T-helper 22 cell (primary cell): ENCODE measurements around the gene CAMSAP1.

Experiments
- DNase-seq: peaks from one replicate; pipeline ENCODE4 v3.0.0-alpha.2; 2020; ENCODE audit warnings: low read depth

The CAMSAP1 gene

DNA sequence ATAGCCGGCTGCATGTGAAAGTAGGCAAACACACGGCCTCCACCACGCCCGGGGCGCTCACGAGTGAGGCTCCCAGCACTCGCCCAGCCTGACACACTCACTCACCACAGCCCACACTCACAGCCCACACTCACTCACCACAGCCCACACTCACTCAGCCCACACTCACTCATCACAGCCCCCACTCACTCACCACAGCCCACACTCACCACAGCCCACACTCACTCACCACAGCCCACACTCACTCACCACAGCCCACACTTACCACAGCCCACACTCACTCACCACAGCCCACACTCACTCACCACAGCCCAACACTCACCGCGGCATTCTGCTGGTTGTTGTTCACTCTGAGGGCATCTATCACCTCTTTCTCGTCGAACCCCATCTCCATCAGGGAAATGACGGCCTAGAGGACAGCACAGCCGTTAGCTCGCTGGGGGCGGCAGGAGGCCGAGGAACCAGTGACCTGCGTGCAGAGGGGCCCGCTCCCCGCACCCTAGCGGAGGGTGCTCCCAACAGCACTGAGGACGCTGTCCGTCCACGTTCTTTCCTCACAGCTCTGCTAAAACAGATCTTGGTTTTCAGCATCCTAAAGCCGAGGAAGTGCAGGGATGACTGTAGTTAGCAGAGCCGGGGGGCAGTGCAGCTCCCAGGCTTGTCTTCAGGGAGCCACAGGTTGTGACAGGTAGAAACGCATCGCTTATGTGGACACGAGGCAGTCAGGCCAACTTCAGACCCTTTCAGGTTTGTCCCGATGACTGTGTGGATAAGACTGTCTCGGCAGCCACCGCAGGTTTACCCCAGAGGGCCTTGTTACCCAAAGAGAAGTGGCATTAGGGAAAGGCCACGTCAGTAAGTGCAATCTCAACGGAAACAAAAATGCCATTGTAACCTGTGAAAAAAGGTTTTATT lies 32.3 kb upstream of the CAMSAP1 start:
- peak; percentile 12 for DNase-seq

DNA sequence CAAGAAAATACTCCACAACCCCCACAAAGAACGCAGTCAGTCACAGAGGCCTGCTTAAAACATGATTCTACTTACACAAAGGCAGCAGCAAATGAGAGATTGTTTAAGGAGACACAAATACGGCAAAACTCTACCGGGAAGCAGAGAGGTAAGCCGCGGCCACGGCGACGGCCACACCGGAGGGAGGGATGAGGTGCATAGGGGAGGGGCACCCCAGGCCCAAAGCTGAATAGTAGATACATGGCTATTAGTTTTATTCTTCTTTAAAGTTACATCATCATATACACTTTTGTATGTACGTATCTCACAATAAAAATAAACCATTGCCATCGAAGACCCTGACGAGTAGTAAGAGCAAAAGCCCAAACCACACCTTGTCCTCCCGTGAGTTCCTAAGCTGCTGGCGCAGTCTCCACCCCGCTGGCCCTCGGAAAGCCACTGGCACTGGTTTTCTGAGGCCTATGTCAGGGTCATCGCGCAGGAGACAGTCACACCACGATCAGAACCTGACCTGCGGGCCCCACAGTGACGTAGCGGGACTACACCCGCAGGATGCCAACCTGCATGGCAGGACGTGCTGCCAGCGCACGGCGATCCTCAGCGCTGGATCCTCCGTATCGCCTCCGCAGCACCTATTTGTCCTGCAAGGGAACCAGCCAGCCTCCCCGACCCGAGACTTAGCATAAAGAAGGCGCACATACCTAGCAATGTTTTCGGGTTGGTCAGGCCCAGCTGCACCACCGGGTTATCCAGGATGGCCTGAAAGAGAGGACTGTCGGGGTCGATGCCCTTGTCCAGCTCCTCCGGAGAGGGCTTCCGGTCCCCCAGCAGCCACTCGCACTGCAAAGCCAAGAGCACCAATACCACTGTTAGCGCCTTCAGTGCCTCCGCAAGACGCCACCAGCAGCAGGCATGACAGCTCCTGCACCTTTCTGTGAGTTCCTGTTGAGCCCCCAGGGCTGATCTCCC lies 30.5 kb upstream of the CAMSAP1 start:
- no peak for DNase-seq

DNA sequence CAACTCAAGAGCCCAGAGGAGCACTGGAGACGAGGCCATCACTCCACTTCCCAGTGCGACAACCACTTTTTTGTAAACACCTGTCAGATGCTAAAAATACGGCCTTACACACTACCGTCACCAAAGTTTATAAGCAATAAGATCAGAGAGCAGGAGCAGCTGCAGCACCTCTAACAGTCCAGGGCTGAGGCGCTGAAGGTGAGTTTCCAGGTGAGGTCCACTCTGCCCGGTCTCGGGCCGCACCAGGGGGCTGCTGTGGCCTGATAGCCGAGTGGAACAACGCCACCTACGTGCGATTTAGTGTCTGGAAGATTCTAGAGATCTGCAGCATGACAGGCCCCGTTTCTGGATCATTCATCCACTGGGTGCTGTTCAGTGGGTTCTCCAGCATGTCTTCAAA lies 25.8 kb upstream of the CAMSAP1 start:
- no peak for DNase-seq

DNA sequence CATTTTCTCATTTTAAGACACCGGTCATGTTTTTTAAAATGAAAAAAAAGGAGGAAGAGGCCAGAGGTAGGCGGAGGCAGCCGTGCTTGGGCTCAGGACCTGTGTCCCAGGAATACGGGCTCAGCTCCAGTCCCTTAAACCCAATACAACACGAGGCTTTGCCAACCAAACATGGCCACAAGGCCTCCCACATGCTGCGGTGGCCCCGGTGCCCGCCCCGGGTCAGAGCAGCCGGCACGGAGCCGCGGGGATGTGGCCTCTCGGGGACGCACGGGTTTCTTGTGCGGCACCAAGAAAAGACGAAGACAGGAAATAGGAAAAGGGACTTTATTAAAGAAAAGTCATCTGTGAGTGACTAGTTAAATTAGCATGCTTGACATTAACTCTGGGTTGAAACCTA lies 25.3 kb upstream of the CAMSAP1 start:
- DNase-seq, result no peak

GRCh38 chr9:135931349-135931820 lies 24.0 kb upstream of the CAMSAP1 start:
- DNase-seq, result no peak

DNA sequence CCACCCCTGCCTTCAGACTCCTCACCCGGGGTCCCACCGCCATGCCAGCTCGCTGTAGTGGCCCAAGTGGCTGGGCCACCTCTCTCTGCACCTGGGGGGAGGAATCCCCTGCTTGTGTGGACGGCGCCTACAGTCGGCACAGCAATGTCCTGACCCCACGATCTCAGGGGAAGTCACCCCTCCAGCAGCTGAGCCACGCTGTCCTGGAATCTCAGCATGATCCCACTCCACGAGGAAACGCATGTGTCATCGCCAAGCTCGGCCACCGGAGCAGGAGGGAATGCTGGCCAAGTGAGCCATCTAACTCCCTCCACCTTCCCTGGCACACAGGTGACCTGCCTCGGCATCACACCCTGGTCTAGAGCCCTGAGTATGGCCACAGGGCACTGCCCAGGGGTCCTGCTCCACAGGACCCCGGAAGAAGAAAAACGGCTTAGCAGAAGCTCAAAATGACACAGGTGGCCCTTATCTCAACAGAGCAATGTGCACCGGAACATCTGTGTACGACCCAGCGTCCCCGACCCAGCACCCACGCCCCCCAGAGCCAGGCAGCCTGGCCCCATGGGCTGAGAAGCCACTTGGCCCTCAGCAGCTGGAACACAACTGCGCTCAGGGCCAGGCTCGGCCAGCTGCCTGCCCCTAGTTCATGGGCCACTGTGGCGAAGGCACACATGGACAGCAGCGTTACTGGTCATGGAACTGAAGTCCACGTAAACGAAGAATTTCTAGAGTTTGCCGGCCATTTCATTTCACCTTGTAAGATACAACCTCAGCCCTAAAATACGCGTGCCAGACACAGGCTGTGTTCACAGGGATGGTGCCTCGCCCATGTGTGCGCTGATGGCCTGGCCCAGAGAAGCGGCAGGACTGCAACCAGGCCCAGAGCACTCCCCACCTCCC lies 23.4 kb upstream of the CAMSAP1 start:
- DNase-seq, result no peak

DNA sequence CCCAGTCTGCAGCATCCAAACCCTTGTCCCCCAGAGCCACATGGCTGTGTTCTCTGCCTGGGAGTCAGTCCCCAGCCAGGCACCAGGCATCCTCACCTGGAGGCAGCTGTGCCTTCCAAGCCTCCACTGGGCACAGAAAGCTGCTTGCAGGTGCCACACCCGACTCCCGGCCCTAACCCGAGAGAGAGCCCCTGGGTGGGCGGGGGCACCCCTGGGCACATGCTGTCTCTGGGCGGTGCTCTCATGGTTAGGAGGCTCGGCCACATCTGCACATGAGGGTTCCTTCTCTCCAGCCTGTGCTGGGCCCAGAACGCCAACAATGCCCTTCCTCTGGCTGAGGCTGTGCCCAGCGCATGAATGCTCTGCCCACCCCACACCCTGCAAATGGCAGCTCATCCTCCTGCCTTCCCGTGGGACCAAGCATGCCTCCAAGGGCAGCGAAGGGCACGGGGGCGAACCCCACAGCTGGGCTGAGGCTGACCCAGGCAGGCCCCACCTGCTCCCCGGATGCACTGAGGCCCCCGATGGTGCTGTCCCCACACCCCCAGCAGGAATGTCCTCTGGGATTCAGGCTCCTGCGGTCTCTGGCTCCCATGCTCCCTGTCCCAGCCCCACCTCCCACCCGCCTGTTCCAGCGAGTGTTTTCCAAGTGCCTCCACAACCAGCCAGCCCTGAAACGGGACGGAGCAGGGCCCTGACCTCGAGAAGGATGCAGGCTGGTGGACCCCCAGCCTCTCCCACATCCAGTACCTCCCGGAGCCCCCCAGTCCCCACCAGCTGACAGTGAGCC lies 22.5 kb upstream of the CAMSAP1 start:
- DNase-seq, result no peak

DNA sequence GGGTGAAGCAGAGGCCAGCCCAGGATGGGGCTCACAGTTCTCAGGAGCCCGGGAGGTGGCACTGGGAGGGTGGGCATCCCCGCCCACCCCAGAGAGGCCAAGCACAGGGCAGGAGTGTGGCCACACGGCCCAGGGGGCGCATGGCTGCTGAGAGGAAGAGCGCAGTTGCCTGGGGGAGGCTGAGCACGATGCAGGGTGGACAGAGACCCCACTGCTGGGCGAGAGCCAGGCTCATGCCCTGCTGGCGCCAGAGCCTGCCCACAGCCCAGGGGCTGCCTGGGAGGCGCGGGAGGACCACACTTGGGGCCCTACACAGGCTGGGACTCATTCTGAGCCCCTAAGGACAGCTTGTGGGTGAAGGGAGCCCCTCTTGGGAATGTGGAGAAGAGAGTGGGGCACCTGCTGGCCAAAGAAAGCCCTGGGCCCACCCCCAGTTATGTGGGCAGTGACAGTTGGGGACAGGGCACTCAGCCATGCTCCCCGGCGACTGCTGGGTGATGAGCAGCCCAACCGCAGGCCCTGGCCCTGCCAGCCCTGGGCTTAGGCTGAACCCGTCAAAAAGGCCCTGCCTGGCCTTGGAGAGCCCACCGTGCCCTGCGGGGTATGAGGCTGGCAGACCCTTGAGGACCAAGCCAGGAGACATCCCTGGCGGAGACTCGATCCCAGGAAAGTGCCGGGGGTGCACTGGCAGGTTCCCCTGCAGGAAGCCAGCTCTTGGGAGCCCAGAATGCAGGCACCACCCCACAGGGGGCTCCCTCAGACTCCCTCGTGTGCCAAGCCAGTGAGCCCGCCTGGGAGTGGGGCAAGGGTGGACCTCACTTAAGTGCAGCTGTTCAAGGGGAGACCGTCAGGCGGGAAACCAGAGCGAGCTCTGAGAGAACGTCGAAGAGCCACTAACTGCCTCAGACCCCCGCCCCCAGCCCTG lies 21.6 kb upstream of the CAMSAP1 start:
- no peak for DNase-seq

- DNase-seq, result no peak
These were observed 20.9 kb upstream of the CAMSAP1 start for GRCh38 chr9:135928074-135928730.

DNA sequence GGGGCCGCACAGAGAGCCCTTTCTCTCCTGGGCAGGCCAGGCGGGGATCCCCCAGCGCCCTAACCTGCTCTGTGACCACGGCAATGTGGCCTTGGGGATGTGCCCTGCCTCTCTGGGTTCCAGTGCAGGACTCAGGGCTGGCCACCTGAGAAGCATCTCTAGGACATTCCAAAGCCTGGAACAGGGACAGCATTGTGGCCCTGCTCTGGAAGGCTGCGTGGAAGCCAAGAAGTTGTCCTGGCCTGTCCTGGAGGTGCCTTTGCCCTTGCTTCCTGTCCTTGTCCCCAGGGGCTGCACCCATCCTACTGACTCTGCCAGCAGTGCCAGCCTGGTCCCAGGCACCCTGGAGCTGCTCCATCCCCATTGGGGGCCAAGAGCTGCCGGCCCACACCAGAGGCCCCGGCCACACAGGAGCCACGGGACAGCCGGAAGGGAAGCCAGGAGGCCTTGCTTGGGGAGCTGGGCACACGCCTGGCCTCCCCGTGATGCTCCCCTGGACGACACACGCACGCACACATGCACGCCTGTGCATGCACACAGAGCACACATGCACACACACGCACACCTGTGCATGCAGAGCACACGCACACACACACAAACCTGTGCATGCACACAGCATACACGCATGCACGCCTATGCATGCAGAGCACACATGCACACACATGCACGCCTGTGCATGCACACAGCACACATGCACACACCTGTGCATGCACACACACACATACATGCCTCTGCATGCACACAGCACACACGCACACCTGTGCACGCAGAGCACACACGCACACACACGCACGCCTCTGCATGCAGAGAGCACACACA lies 20.1 kb upstream of the CAMSAP1 start:
- no peak for DNase-seq

DNA sequence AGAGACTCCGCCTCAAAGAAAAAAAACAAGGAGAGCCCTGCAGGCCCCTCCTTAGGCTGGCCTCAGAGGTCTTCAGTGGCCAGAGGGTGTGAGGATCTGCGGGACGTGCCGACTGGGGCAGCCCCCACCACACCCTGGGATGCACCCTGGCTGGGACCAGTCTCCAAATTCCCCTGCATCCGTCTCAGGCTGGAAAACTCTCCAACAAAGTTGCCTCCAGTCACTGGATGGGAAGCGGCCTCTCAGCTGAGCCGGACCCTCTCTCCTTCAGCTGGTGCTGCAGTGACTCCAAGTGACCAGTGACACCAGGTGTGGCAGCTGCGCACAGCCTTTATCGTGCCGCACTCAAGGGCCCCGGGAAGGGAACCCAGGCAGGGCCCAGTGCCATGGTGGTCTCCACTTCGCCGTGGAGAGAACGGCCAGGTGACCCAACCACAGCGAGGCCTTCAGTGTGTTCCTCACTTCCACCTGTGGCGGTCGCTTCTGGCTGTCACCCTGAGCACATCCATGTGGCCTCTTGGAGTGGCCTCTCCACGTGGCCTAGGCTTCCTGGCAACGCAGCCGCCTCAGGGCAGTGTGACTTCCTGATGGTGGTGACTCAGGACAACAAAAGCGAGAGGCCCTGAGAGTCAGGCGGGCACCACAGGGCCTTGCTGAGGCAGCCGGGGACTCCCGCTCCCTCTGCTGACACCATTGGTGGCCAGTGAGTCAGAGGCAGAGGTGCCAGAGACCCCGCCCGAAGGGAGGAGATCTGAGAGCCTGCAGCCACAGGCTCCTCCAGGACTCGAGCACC lies 19.3 kb upstream of the CAMSAP1 start:
- DNase-seq, result no peak

GRCh38 chr9:135925496-135926133 lies 18.3 kb upstream of the CAMSAP1 start:
- DNase-seq, result no peak

DNA sequence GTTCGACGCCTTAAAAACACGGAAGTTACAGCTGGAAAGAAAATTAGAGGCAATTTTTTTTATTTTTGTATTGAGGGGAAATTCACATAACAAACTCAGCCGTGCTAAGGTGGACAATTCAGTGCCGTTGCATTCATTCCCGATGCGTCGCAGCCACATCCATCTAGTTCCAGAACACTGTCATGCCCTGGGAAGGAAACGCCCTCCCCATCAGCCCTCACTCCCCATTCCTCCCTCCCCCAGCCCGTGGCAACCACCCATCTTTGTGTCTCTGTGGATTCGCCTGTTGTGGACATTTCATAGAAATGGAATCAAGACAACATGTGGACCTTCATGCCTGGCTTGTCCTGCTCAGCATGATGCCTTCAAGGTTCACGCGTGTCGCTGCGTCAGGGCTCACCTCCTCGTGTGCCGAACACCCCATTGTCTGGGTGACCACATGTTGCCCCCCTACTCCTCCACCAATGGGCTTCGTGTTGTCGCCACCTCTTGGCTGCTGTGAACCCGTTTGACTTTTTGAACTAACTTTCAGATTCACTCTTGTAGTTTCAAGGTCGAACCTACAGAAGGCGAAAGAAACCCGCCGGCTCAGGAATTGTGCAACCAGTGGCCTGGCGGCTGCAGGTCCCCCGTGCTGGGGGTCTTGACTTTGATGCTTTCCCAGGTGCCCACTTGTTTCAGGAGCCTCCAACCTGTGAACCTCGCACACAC lies 17.4 kb upstream of the CAMSAP1 start:
- DNase-seq, result no peak

DNA sequence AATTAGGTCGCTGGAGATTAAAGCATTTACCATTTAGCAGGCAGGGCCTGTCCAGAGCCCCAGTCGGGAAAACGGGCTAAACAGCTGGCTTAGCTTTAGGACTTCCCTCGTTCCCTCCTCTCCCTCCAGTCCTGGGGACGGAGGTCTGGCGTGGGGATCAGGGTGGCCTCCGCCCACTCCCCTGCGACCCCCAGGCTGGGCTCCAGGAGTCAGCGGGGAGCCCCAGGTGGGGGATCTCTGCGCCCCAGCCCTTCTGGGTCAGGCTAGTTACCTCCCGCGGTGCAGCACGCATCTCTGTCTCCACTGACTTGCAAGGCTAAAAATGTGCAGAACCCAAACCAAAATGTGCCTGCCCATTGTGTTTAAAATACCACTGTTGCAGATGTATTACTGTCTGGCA lies 16.2 kb upstream of the CAMSAP1 start:
- DNase-seq, result no peak

DNA sequence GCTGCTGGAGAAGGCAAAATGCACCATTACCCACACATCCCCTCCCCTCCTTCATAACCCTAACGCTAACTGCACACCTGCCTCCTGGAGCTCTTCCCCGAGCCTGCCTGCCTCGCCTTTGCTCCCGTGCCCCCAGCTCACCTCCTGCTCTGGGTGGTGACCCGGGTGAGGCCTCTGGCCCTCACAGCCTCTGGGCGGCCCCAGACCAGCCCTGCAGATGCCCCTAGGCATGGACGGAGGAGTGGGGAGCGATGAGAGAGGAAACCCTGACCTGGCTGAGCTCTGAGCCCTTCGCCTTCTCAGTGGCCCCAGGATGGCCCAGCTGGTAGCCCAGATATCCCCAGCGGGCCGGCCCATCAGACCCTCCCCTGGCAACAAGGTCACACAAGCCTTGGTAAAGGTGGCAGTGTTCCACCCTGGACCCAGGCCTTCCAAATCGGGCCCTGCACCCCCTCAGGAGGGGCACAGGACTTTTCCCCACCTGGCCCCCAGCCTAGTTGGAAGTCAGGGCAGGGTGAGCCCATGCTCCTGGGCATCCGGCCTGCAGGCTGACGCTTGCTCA lies 14.5 kb upstream of the CAMSAP1 start:
- no peak for DNase-seq

DNA sequence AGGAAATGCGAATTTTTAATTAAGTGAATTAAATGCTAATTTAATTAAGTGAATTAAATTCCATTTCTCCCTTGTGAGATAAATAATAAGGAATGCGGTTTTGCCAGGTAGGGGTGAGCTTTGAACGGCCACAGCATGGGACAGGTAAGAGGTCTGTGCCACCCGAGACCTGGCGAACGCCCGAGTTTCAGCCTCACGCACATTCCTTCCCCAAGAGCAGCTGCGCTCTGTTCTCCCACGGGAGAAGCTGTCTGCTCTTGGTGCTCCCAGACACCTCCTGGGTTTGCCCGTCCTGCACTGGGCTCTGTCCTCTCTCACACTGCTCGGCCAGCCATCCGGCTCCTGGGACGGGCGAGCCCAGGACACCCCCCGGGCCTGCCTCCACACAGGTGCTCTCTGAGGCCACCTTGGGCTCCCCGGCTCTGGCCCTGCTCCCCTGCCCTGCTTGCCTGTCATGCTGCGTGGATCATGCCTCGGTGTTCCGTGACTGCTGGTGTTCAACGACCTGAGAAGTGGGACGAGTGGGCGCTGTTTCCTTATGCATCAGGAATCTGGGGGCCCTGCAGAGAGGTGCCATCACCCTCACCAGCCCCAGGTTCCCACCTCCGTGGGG lies 13.7 kb upstream of the CAMSAP1 start:
- no peak for DNase-seq
